GM12801 (cell line): Measurements from ENCODE around the gene SH3TC1.

ENCODE experiments used
- TF ChIP-seq, protein P1 (sequence below): IDR thresholded peaks from one replicate; pipeline ENCODE4 v1.5.1; 2011; ENCODE audit warnings: control low read depth; ENCODE audit not compliant: insufficient read length; ENCODE audit errors: extremely low read depth

SH3TC1 gene

DNA sequence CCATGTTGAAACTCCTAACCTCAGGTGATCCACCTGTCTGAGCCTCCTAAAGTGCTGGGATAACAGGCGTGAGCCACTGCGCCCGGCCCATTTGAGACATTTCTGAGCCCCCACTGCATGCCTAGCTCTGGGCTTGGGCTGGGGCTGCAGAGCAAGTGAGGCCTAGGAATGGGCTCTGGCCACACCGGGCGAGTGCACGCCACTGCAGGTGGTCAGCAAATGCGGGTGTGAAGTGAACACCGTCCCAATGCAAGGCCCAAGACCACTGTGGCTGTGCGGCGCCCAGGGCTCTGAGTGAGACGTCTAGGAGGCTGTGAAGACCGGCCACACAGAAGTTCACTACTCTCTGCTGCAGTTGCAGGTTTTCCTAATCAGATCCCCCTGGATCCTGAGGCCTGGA, 9.5 kb downstream of the SH3TC1 start:
- TF ChIP-seq, protein P1, sequence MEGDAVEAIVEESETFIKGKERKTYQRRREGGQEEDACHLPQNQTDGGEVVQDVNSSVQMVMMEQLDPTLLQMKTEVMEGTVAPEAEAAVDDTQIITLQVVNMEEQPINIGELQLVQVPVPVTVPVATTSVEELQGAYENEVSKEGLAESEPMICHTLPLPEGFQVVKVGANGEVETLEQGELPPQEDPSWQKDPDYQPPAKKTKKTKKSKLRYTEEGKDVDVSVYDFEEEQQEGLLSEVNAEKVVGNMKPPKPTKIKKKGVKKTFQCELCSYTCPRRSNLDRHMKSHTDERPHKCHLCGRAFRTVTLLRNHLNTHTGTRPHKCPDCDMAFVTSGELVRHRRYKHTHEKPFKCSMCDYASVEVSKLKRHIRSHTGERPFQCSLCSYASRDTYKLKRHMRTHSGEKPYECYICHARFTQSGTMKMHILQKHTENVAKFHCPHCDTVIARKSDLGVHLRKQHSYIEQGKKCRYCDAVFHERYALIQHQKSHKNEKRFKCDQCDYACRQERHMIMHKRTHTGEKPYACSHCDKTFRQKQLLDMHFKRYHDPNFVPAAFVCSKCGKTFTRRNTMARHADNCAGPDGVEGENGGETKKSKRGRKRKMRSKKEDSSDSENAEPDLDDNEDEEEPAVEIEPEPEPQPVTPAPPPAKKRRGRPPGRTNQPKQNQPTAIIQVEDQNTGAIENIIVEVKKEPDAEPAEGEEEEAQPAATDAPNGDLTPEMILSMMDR: no peak

DNA sequence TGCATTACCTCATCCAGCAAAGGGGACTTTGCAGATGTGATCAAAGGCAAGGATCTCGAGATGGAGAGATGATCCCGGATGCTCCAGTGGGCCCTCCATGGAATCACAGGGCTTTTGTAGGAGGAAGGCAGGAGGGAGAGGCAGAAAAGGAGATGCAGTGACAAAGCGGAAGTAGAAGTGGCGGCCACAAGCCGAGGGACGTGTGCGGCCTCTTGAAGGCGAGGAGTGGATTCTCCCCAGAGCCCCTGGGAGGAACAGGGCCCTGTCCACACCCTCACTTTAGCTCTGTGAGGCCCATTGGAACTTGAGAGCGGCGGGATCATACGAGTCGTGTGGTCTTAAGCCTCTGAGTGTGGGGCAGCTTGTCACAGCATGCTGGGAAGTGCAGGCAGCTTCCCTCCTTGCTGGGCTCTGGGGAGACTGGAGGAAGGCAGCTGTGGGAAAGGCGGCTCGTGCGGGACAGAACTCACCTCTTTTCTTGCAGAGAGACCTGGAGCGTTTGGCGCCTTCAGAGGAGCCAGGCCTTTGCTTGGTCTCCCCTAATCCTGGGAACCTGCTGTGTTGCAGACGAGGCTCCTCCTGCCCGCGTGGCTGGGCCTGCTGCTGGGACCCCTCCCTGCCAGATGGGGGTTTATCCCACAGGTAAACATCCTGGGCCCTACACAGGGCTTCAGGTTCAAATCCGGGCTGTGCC, 10.2 kb downstream of the SH3TC1 start:
- TF ChIP-seq, protein P1: no peak

DNA sequence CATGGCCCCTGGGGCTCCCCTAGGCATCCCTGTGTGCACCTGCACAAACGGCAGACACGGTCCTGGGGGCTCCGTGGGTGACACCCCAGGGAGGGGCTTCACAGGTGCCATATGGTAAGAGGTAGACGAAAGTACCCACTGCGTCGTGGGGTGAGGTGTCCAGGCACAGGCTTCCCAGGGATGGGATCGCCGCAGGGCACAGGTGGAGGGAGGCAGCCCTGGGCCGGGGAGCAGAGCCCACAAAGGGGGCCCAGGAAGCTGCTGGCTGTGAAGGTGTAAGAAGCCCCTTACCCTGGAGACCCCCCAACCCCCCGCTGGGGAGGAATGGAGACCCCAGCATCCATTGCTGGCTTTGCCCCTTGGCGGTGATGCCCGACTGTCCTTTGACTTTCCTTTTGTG, 10.9 kb downstream of the SH3TC1 start:
- TF ChIP-seq, protein P1: no peak

DNA sequence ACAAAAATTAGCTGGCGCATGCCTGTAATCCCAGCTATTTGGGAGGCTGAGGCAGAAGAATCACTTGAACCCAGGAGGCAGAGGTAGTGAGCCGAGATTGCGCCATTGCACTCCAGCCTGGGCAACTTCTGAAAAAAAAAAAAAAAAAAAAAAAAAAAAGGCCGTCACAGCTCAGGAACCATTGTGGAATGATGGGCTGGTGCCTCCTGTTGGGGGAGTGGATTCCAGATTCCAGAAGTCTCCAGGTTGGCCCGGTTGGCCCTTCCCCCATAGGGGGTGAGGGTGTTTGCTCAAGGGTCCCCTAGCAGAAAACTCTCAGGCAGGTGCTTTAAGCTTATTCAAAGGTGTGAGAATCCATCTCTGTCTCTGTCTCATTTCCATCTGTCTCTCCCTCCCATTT, 11.5 kb downstream of the SH3TC1 start:
- TF ChIP-seq, protein P1: no peak

DNA sequence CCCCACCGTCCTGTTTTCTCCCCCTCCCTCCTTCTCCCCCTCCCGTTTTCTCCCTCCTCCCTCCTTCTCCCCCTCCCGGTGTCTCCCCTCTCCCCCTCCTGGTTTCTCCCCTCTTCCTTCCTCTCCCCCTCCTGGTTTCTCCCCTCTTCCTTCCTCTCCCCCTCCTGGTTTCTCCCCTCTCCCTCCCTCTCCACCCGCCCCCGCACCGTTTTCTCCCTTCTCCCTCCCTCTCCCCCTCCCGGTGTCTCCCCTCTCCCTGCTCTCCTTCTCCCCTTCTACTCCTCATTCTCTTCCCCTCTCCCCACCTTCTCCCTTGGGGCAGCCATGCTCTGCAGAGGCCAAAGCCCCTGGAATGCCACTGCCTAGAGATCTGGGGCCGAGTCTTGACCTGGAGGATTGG, 12.2 kb downstream of the SH3TC1 start:
- TF ChIP-seq, protein P1: no peak

DNA sequence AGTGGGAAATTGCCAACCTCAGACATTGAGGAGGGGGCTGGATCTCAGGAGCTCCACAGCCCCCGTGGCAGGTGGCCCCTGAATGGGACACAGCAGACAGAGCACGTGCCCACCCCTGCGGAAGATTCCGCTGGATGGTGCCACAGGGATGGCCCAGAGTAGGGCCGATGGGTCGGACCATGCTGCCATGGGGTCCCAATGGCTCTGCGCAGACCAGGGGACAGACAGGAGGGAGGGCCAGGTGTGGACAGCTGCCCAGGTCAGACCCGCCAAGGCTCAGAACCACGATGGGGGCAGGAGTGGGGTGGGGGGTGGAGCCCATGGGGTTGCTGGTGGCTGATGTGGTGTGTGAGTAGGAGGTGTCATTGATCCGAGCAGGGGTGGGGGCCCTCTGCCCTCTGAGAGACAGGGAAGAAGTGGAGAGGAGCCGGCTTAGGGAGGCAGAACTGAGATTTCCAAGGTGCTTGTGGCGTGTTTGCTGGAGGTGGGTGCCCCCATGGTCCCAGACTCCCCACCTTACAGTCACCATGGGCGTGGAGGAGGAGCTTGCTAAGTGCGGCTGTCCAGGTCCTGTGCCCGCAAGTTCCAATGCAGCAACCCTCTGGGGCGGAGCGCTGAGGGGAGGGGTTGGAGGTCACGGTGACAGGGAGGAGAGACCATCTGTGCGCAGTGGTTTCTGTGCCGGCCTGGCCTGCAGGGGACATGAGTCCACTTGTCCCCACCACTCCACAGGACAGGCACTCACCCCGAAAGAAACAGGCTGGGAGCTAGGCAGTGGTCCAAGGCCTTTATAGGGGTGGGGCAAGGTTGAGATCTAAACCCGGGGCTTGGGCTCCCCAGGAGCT, 12.9 kb downstream of the SH3TC1 start:
- TF ChIP-seq, protein P1: no peak

DNA sequence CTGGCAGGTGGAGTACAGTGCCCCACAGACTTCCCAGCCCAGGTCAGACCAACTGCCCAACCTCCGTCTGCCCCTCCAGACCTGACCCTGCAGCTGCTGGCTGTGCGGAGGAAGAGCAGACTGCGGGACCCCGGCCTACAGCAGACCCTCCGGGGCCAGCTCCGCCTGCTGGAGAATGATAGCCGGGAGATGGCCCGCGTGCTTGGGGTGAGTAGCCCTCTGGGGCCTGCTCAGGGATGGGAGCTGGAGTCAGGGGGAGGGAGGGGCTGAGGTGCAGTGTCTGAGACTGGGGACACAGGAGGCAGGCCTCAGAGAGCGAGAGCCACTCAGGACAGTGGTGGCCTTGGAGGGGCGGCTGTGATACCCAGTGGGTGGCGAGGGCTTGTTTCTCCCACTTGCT, 13.5 kb downstream of the SH3TC1 start:
- TF ChIP-seq, protein P1: no peak
